DND-41 (cell line): ENCODE data around the gene TAF1D.

Experiments used
- EZH2 ChIP-seq: IDR thresholded peaks from 3 replicates; pipeline ENCODE4 v1.6.1; 2012; ENCODE audit warnings: borderline replicate concordance, low read depth, mild to moderate bottlenecking, moderate library complexity, low read length, inconsistent platforms; ENCODE audit not compliant: severe bottlenecking
- TF ChIP-seq, protein P1 (sequence below): IDR thresholded peaks from 2 replicates; pipeline ENCODE4 v1.5.1; 2012; ENCODE audit warnings: borderline replicate concordance, low read length, moderate library complexity, mild to moderate bottlenecking; ENCODE audit not compliant: poor library complexity, severe bottlenecking; ENCODE audit errors: extremely low read depth

DNA sequence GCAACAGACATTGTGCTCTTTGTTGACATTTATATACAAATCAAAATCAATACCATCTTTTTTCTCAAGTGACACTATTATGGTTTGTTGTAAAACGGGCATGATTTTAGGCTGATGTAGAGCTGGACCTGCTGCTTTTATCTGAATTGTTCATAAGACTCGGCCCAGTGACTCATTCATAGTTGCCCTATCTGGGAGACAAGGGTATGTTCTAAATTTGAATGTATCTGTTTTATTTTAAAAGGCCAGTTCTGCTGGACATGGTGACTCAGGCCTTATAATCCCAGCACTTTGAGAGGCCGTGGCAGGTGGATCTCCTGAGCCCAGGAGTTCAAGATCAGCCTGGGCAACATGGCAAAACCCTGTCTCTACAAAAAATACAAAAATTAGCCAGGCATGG lies 40.5 kb downstream of the TAF1D start:
- no peak for TF ChIP-seq EZH2
- TF ChIP-seq, protein P1, sequence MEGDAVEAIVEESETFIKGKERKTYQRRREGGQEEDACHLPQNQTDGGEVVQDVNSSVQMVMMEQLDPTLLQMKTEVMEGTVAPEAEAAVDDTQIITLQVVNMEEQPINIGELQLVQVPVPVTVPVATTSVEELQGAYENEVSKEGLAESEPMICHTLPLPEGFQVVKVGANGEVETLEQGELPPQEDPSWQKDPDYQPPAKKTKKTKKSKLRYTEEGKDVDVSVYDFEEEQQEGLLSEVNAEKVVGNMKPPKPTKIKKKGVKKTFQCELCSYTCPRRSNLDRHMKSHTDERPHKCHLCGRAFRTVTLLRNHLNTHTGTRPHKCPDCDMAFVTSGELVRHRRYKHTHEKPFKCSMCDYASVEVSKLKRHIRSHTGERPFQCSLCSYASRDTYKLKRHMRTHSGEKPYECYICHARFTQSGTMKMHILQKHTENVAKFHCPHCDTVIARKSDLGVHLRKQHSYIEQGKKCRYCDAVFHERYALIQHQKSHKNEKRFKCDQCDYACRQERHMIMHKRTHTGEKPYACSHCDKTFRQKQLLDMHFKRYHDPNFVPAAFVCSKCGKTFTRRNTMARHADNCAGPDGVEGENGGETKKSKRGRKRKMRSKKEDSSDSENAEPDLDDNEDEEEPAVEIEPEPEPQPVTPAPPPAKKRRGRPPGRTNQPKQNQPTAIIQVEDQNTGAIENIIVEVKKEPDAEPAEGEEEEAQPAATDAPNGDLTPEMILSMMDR: no peak
